ENCODE results near the gene BRD2. TPM values are rescaled to one million over a fixed set of nuclear protein-coding genes. Genes with fewer than 3 reads are reported as not detected.

Gene BRD2
- total RNA-seq, 1 donor from 2014 or later: 140 TPM

GRCh38 chr6:32956176-32956575 lies 12.2 kb upstream of the BRD2 start:
- H3K9me3 ChIP-seq: no peaks in the 10 kb centered on the region
- H3K4me1 ChIP-seq: peaks cover 0 to 2% of the 10 kb centered on the region in 2 donors
- intact Hi-C loops (cut with DNase I): no loop called here
- no peaks in the 10 kb centered on the region for H3K36me3 ChIP-seq
- no peaks in the 10 kb centered on the region for H3K27me3 ChIP-seq
- no peak overlapping the region for H3K27ac ChIP-seq
- no peak overlapping the region for H3K4me3 ChIP-seq
- TF ChIP-seq, protein P1, sequence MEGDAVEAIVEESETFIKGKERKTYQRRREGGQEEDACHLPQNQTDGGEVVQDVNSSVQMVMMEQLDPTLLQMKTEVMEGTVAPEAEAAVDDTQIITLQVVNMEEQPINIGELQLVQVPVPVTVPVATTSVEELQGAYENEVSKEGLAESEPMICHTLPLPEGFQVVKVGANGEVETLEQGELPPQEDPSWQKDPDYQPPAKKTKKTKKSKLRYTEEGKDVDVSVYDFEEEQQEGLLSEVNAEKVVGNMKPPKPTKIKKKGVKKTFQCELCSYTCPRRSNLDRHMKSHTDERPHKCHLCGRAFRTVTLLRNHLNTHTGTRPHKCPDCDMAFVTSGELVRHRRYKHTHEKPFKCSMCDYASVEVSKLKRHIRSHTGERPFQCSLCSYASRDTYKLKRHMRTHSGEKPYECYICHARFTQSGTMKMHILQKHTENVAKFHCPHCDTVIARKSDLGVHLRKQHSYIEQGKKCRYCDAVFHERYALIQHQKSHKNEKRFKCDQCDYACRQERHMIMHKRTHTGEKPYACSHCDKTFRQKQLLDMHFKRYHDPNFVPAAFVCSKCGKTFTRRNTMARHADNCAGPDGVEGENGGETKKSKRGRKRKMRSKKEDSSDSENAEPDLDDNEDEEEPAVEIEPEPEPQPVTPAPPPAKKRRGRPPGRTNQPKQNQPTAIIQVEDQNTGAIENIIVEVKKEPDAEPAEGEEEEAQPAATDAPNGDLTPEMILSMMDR (IDR thresholded peaks at IDR 0.05): no peak
- no peak for DNase-seq (ENCODE audit: low spot score in 2 of 2)

- H3K9me3 ChIP-seq: no peaks in the 10 kb centered on the region
- TF ChIP-seq, protein P1 (IDR thresholded peaks at IDR 0.05): no peak
- no peaks in the 10 kb centered on the region for H3K4me1 ChIP-seq
- no peaks in the 10 kb centered on the region for H3K36me3 ChIP-seq
- no peak overlapping the region for H3K27ac ChIP-seq
- intact Hi-C loops (cut with DNase I): no loop called here
- H3K4me3 ChIP-seq: no peak overlapping the region
- no peak for DNase-seq (ENCODE audit: low spot score in 2 of 2)
- no peaks in the 10 kb centered on the region for H3K27me3 ChIP-seq
Measured at GRCh38 chr6:32960563-32960962, 7.8 kb upstream of the BRD2 start.

DNA sequence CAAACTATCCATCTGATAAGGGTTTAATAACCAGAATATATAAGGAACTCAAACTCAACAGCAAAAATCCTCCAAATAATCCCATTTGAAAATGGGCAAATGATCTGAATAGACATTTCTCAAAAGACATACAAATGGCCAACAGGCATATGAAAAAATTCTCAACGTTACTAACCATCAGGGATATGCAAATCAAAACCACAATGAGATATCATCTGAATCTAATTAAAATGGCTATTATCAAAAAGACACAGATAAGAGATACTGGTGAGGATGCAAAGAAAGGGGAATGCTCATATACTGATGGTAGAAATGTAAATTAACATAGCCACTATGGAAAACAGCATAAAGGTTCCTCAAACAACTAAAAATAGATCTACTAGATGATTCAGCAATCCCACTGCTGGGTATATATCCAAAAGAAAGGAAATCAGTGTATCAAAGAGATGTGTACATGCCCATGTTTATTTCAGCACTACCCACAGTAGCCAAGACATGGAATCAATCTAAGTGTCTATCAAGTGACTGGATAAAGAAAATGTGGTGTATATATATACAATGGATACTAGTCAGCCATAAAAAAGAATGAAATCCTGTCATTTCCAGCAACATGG lies 6.1 kb upstream of the BRD2 start:
- intact Hi-C loops (cut with DNase I): no loop called here
- Histone ChIP-seq H3K27me3 (no peaks in the 10 kb centered on the region), H3K27ac (no peak overlapping the region), H3K4me1 (peaks cover 0 to 11% of the 10 kb centered on the region in 2 donors), H3K9me3 (no peaks in the 10 kb centered on the region), H3K36me3 (no peaks in the 10 kb centered on the region), H3K4me3 (no peak overlapping the region)
- DNase-seq (ENCODE audit: low spot score in 2 of 2): no peak
- TF ChIP-seq, protein P1 (IDR thresholded peaks at IDR 0.05): no peak

GRCh38 chr6:32963866-32964265 lies 4.5 kb upstream of the BRD2 start:
- Histone ChIP-seq H3K27ac (no peak overlapping the region), H3K36me3 (no peaks in the 10 kb centered on the region), H3K4me3 (no peak overlapping the region), H3K4me1 (peaks cover 0 to 12% of the 10 kb centered on the region in 2 donors), H3K9me3 (no peaks in the 10 kb centered on the region), H3K27me3 (no peaks in the 10 kb centered on the region)
- TF ChIP-seq, protein P1 (IDR thresholded peaks at IDR 0.05): no peak
- intact Hi-C loops (cut with DNase I): no loop called here
- no peak for DNase-seq (ENCODE audit: low spot score in 2 of 2)

DNA sequence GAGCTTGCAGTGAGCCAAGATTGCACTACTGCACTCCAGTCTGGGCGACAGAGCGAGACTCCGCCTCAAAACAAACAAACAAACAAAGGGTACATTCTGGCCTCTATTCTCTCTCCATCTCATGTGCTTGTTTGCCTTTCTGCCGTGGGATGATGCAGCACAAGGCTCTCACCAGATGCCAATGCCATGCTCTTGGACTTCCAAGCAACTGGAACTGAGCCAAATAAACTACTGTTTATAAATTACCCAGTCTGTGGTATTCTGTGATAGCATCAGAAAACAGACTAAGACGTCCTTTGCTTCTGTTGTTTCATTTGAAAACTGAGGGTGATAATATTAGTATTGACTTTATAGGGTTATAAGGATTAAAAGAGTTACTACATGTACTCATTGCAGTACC lies 3.6 kb upstream of the BRD2 start:
- peaks cover 0 to 12% of the 10 kb centered on the region in 2 donors for H3K4me1 ChIP-seq
- no peaks in the 10 kb centered on the region for H3K9me3 ChIP-seq
- H3K27me3 ChIP-seq: no peaks in the 10 kb centered on the region
- H3K36me3 ChIP-seq: no peaks in the 10 kb centered on the region
- intact Hi-C loops (cut with DNase I): loop anchor here (5.0 kb wide), 2 partner anchors 32 to 787 kb away; partner anchors contain the start of genes AGPAT1 and RNF5
- no peak for DNase-seq (ENCODE audit: low spot score in 2 of 2)
- no peak overlapping the region for H3K4me3 ChIP-seq
- TF ChIP-seq, protein P1 (IDR thresholded peaks at IDR 0.05): no peak
- no peak overlapping the region for H3K27ac ChIP-seq
